Spleen (tissue), 11 donors: ENCODE measurements around the gene EIF2D. TPM values are rescaled to one million over a fixed set of nuclear protein-coding genes. Genes with fewer than 3 reads are reported as not detected.
"Not testable (repeated sequence)": the region's sequence is repeated elsewhere in the genome, so short reads cannot be mapped to it uniquely, and the experiment has no call there.

Experiments
- DNase-seq: peaks from one replicate; pipeline ENCODE4 v3.0.0-alpha.2; 2020
- H3K27ac ChIP-seq, 8 donors: fragments of 200-600 bp; sonication (generic) in 7 of 8; 1 replicate in 4 of 8; 2 replicates in 4 of 8; pipeline versions ENCODE4 v1.5.0 to v1.8.0; 2016 to 2021; ENCODE audit warnings: inconsistent platforms in 4 of 8, mild to moderate bottlenecking in 4 of 8, moderate library complexity in 1 of 8
- H3K27me3 ChIP-seq, 7 donors: fragments of 200-600 bp; sonication (generic) in 6 of 7; replicated peaks in 1 of 7; 1 replicate in 4 of 7; 2 replicates in 3 of 7; pipeline versions ENCODE4 v1.5.0 to v1.8.0; 2016 to 2021; ENCODE audit warnings: inconsistent platforms in 3 of 7, mild to moderate bottlenecking in 1 of 7
- H3K36me3 ChIP-seq, 6 donors: fragments of 200-600 bp; sonication (generic) in 5 of 6; 1 replicate in 4 of 6; 2 replicates in 2 of 6; pipeline versions ENCODE4 v1.5.0 to v1.8.0; 2016 to 2021; ENCODE audit warnings: inconsistent platforms in 2 of 6
- H3K4me1 ChIP-seq, 6 donors: fragments of 200-600 bp; sonication (generic) in 5 of 6; 1 replicate in 3 of 6; 2 replicates in 3 of 6; pipeline versions ENCODE4 v1.5.0 to v1.8.0; 2016 to 2021; ENCODE audit warnings: inconsistent platforms in 3 of 6
- H3K4me3 ChIP-seq, 8 donors: fragments of 200-600 bp; sonication (generic) in 7 of 8; 1 replicate in 4 of 8; 2 replicates in 4 of 8; pipeline versions ENCODE4 v1.5.0 to v1.8.0; 2016 to 2021; ENCODE audit warnings: inconsistent platforms in 4 of 8, mild to moderate bottlenecking in 4 of 8, moderate library complexity in 2 of 8
- H3K9me3 ChIP-seq, 8 donors: fragments of 200-600 bp; sonication (generic) in 7 of 8; 1 replicate in 4 of 8; 2 replicates in 4 of 8; pipeline versions ENCODE4 v1.5.0 to v1.8.0; 2016 to 2021; ENCODE audit warnings: inconsistent platforms in 4 of 8
- POLR2A ChIP-seq, 3 donors: fragments of 450-650 bp; IDR thresholded peaks; one replicate each; pipeline ENCODE4 v1.5.1; 2017; ENCODE audit warnings: antibody characterized with exemption in 3 of 3, mild to moderate bottlenecking in 1 of 3
- POLR2AphosphoS5 ChIP-seq, 3 donors: sonication (generic); formaldehyde crosslinking; IDR thresholded peaks; one replicate each; pipeline ENCODE4 v1.5.1; 2017; ENCODE audit warnings: antibody characterized with exemption in 3 of 3
- WGBS, 5 donors: extraction: QIAGEN DNeasy Blood & Tissue Kit in 3 of 5; methylation state at CpG; one replicate each; pipeline versions ENCODE4 v1.1.5 to v1.1.7; 2013 to 2018; 5-methylcytosine and 5-hydroxymethylcytosine counted together
- intact Hi-C: fragments of 100-400 bp; cut with DNase I; formaldehyde crosslinking; loops from one replicate; pipeline ENCODE4 v1.15.0; 2023; ENCODE audit warnings: low total_unique reads
- polyA plus RNA-seq, 3 donors: library from polyadenylated mRNA; stranded (reverse); fragments of 200-250 nt; gene quantifications; one replicate each; pipeline ENCODE4 v1.2.1, GENCODE V29; 2013
- total RNA-seq, 7 donors: library from RNA; depleted of rRNA in 3 of 7; stranded (reverse); fragments of >200 nt in 3 of 7; fragmentation: NEBNext Ultra II Directional in 4 of 7; extraction: Animal tissue kit (Norgen Biotek cat#: 25700) in 4 of 7; gene quantifications; one replicate each; pipeline versions ENCODE4 v1.1.0 to v1.2.1, GENCODE V29; 2016 to 2021
- TF ChIP-seq, protein P1 (sequence below), 11 experiments: fragments of 200-600 bp in 7 of 11; fragments of 450-650 bp in 4 of 11; sonication (generic) in 4 of 11; IDR thresholded peaks in 8 of 11; conservative IDR thresholded peaks in 3 of 11; 1 replicate in 7 of 11; 2 replicates in 4 of 11; pipeline versions ENCODE4 v1.4.0 to v1.8.0; 2016 to 2021; ENCODE audit warnings: antibody characterized with exemption in 11 of 11, inconsistent platforms in 4 of 11, mild to moderate bottlenecking in 1 of 11
- donor health status: healthy with polysubstance abuse.
- donor health status: DM: no; HTN: no; CAD: no; lungs with moderate emphysema.
- donor health status: DM: no; HTN: no; CAD: no.
- donor health status: Bipolar disorder and iron deficiency.
- donor health status: healthy.
- donor health status: DM: no; HTN: no; CAD: no.
- donor health status: DM: yes; HTN: yes; CAD: no.

The EIF2D gene
- total and polyA plus RNA-seq, 10 donors = 38.7 to 51.6 (median 43.9) TPM

DNA sequence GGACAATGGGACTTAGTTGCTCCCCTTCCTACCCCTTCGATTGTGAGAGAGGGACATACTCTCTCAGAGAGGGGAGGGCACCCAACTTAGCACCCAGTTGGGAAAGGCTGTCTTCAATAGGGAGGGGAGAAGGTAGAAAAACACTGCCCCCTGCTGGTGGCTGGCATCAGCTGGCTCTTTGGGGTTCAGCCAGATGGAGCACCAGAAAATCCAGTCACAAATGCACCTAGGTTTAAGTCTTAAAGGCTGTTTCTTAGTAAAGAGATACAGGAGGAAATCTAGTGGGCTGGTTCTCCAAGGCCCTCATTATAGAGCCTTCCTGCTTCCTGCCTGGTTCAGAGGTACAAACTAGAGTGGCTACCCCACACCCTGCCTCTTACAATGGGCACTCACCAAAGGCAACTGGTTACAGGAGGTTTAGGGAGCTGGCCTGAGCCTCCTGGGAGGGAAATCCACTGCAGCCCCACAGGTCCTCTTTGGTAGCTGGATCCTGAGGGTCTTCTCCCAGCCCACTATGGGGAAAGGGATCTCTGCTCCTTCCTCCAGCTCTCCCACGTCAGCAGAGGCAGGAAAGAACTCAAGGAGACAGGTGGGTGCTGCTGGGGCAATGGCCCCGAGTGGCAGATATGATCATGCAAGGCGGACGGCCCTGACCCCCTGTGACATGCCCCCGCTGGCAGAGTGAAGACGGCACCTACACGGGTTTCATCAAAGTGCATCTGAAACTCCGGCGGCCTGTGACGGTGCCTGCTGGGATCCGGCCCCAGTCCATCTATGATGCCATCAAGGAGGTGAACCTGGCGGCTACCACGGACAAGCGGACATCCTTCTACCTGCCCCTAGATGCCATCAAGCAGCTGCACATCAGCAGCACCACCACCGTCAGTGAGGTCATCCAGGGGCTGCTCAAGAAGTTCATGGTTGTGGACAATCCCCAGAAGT is 28.3 kb downstream of the EIF2D start:
- TF ChIP-seq POLR2A (IDR thresholded peaks at IDR 0.05) (no peak), POLR2AphosphoS5 (IDR thresholded peaks at IDR 0.05) (peak in 2 of 3 donors; percentile 51 to 60)
- TF ChIP-seq, protein P1, sequence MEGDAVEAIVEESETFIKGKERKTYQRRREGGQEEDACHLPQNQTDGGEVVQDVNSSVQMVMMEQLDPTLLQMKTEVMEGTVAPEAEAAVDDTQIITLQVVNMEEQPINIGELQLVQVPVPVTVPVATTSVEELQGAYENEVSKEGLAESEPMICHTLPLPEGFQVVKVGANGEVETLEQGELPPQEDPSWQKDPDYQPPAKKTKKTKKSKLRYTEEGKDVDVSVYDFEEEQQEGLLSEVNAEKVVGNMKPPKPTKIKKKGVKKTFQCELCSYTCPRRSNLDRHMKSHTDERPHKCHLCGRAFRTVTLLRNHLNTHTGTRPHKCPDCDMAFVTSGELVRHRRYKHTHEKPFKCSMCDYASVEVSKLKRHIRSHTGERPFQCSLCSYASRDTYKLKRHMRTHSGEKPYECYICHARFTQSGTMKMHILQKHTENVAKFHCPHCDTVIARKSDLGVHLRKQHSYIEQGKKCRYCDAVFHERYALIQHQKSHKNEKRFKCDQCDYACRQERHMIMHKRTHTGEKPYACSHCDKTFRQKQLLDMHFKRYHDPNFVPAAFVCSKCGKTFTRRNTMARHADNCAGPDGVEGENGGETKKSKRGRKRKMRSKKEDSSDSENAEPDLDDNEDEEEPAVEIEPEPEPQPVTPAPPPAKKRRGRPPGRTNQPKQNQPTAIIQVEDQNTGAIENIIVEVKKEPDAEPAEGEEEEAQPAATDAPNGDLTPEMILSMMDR (IDR thresholded peaks at IDR 0.05 in 8 of 11, conservative IDR thresholded peaks at IDR 0.05 in 3 of 11) = peak; percentile 86 to 96 (median 92)
- Histone ChIP-seq H3K4me3 (peak overlapping the region in 1 of 8 donors; percentile 20), H3K36me3 (peaks cover 7 to 81% (median 60%) of the 10 kb centered on the region in 6 donors), H3K27ac (peak overlapping the region; percentile 42 to 98 (median 95)), H3K4me1 (peaks cover 51 to 100% (median 79%) of the 10 kb centered on the region in 6 donors), H3K9me3 (no peaks in the 10 kb centered on the region), H3K27me3 (no peaks in the 10 kb centered on the region)
- intact Hi-C loops = loop anchor here (5.0 kb wide), 1 partner anchor 102 kb away; no protein-coding TSS in a partner anchor
- 80 to 85% (median 83%) methylated on average over 11 to 16 of the region's 16 CpGs for WGBS, 5 donors
- DNase-seq = peak; percentile 91

DNA sequence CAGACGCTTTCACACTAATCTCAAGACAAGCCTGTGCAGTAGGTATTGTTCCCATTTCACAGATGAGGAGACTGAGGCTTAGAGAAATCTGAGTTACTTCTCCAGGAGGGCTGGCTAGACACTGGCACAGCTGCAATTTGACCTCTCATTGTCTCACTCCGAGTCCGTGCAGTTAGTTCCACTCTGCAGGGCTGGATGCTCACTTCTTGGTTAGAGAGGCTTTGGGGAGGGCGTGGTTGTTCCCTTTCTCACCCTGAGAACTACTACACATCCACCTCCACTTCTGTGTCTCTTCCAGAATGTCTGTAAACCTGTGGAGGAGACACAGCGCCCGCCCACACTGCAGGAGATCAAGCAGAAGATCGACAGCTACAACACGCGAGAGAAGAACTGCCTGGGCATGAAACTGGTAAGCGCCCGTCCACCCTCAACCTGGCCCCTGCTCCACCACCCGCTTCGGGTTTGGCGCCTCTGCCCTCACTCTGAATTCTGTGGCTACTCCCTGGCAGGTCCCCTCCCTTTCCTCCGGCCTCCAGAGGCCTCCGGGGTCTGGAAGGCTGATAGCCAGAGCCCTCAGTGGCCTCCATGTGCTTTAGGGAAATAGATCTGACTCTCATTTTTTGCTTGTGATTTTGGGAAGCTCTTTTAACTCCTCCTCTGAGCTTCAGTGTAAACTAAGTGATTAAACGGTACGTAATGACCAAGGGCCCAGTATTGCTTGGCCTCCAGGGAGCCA is 29.1 kb downstream of the EIF2D start:
- Histone ChIP-seq H3K27ac (peak overlapping the region; percentile 42 to 98 (median 95)), H3K27me3 (no peaks in the 10 kb centered on the region), H3K36me3 (peaks cover 7 to 74% (median 53%) of the 10 kb centered on the region in 6 donors), H3K4me1 (peaks cover 57 to 100% (median 83%) of the 10 kb centered on the region in 6 donors), H3K9me3 (no peaks in the 10 kb centered on the region), H3K4me3 (peak overlapping the region in 1 of 8 donors; percentile 20)
- TF ChIP-seq POLR2AphosphoS5 (IDR thresholded peaks at IDR 0.05) (peak; percentile 11 to 44 (median 34)), POLR2A (IDR thresholded peaks at IDR 0.05) (no peak)
- WGBS, 5 donors = 68 to 76% (median 73%) methylated on average over 18 of the region's 18 CpGs
- intact Hi-C loops = loop anchor here (5.0 kb wide), 1 partner anchor 101 kb away; no protein-coding TSS in a partner anchor
- DNase-seq = no peak

DNA sequence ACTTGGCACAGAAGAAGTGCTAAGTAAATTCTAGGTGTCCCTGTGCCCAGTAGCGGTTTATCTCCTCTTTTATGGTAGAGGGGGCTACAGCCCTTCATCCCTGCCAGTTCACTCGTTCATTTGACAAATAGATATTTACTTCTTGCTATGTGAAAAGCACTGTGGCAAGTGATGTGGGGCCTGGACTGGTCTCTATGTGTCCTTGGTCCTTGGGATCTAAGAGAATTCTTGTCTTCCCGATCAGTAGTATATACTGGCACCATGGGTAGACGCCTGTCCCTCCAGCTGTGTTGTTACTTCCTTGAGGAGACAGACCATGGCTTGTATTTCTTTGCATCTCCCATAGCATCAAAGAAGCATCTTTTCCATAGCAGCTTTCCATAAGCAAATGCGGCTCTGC is 29.7 kb downstream of the EIF2D start:
- TF ChIP-seq POLR2AphosphoS5 (IDR thresholded peaks at IDR 0.05) = no peak
- no peak for TF ChIP-seq POLR2A (IDR thresholded peaks at IDR 0.05)
- TF ChIP-seq, protein P1 (IDR thresholded peaks at IDR 0.05 in 8 of 11, conservative IDR thresholded peaks at IDR 0.05 in 3 of 11) = no peak
- H3K4me1 ChIP-seq = peaks cover 61 to 100% (median 87%) of the 10 kb centered on the region in 6 donors
- H3K27ac ChIP-seq = peak overlapping the region; percentile 42 to 98 (median 95)
- H3K4me3 ChIP-seq = peak overlapping the region in 1 of 8 donors; percentile 59
- intact Hi-C loops = loop anchor here (5.0 kb wide), 1 partner anchor 100 kb away; no protein-coding TSS in a partner anchor
- 79 to 93% (median 86%) methylated on average over 5 of the region's 5 CpGs for WGBS, 5 donors
- H3K9me3 ChIP-seq = no peaks in the 10 kb centered on the region
- no peaks in the 10 kb centered on the region for H3K27me3 ChIP-seq
- H3K36me3 ChIP-seq = peaks cover 7 to 68% (median 47%) of the 10 kb centered on the region in 6 donors
- no peak for DNase-seq

DNA sequence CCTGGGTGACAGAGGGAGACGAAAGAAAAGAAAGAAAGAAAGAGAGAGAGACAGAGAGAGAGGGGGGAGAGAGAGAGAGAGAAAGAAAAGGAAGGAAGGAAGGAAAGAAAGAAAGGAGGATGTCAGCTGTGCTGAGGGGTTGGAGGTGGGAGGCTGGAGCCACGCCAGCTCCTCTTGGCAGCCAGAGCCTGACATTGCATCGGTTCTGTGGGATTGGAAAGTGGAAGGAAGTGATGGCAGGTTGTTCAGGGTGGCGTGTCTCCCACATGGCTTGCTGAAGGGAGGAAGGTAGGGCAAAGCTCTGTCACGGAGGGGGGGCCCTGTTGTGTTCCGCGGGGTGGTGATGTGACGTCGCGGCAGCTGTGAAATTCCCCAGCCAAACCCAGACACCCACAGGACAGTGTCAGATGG is 30.7 kb downstream of the EIF2D start:
- intact Hi-C loops = loop anchor here (2.0 to 5.0 kb wide), 2 partner anchors 35 to 99 kb away; no protein-coding TSS in a partner anchor
- 14 to 27% (median 14%) methylated on average over 10 of the region's 10 CpGs for WGBS, 5 donors
- Histone ChIP-seq H3K4me3 (peak overlapping the region in 1 of 8 donors; percentile 59), H3K27me3 (no peaks in the 10 kb centered on the region), H3K9me3 (no peaks in the 10 kb centered on the region), H3K36me3 (peaks cover 7 to 58% (median 37%) of the 10 kb centered on the region in 6 donors), H3K4me1 (peaks cover 71 to 100% (median 93%) of the 10 kb centered on the region in 6 donors), H3K27ac (peak overlapping the region in 7 of 8 donors; percentile 85 to 98 (median 95))
- TF ChIP-seq POLR2A (IDR thresholded peaks at IDR 0.05) = no peak
- peak; percentile 46 to 68 (median 64) for TF ChIP-seq POLR2AphosphoS5 (IDR thresholded peaks at IDR 0.05)
- DNase-seq = peak; percentile 86

DNA sequence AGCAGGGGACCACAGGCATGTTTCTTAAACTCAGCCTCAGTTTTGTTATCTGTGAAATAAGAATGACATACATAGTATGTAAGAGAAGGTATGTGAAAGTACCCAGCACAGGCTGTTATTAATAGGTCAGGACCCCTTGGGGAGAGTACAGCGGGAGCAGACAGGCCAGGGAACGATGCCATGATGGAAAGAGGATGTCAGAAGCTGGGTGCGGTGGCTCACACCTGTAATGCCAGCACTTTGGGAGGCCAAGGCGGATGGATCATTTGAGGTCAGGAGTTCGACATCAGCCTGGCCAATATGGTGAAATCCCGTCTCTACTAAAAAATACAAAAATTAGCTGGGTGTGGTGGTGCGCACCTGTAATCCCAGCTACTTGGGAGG is 31.2 kb downstream of the EIF2D start:
- H3K27me3 ChIP-seq, H3K9me3 ChIP-seq, DNase-seq: not testable (repeated sequence)
- peaks cover 7 to 54% (median 32%) of the 10 kb centered on the region in 6 donors for H3K36me3 ChIP-seq
- peak overlapping the region; percentile 45 to 98 (median 95) for H3K27ac ChIP-seq
- 87 to 94% (median 90%) methylated on average over 7 of the region's 7 CpGs for WGBS, 5 donors
- peak overlapping the region in 1 of 8 donors; percentile 59 for H3K4me3 ChIP-seq
- H3K4me1 ChIP-seq = peaks cover 75 to 100% (median 96%) of the 10 kb centered on the region in 6 donors
- intact Hi-C loops = loop anchor here (2.0 to 5.0 kb wide), 2 partner anchors 34 to 99 kb away; no protein-coding TSS in a partner anchor
